NT2/D1 (cell line): ENCODE measurements around the gene GPN1.

ENCODE experiments used
- SUZ12 ChIP-seq: IDR thresholded peaks from 2 replicates; pipeline ENCODE4 v1.6.1; 2011; ENCODE audit not compliant: insufficient read length, insufficient read depth; ENCODE audit errors: extremely low read depth
- YY1 ChIP-seq: IDR thresholded peaks from 2 replicates; pipeline ENCODE4 v1.6.1; 2011; ENCODE audit not compliant: insufficient read length, insufficient read depth
- ZNF274 ChIP-seq: IDR thresholded peaks from 2 replicates; pipeline ENCODE4 v1.6.1; 2011; ENCODE audit warnings: mild to moderate bottlenecking, low read depth, low read length

DNA sequence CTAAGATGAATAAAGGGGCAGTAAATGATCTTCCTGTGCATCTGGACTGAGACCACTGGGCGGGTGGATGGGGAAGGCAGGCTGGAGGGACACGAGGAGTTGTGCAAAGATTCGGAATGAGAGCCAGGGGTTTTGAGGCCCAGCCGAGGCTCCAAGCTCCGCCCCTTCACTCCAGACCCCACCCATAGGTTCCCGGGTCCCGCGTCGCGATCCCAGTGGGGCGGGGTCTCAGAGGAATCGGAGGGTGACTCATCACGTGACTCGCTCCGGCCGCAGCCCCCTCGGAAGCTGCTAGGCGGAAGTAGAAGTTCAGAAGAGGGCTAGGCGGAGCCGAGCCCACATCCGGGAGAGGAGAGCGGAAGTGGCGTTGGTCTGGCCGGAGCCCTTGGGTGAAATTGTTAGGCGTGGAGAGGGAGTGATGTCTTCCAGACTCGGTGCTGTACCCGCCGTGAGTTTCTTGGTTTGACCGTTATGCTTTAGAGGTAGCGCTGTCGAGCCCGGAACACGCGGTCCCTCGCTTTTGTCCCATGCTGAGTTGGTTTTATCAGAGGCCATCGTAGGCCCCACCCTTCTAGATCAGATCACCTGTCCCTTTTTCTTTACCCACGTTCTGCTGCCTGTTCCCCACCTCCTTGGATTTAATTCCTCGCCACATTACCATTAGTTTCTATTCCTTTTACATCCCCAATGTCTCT lies 46.0 kb upstream of the GPN1 start, which contains the start of gene ZNF512:
- TF ChIP-seq YY1 (no peak), ZNF274 (no peak), SUZ12 (no peak)
